ENCODE results near the gene ANTXRL. TPM values are rescaled to one million over a fixed set of nuclear protein-coding genes. Genes with fewer than 3 reads are reported as not detected.
"Not testable (repeated sequence)": the region's sequence is repeated elsewhere in the genome, so short reads cannot be mapped to it uniquely, and the experiment has no call there.

The ANTXRL gene
- total RNA-seq, 2 experiments from 2014 or later, result not detected

DNA sequence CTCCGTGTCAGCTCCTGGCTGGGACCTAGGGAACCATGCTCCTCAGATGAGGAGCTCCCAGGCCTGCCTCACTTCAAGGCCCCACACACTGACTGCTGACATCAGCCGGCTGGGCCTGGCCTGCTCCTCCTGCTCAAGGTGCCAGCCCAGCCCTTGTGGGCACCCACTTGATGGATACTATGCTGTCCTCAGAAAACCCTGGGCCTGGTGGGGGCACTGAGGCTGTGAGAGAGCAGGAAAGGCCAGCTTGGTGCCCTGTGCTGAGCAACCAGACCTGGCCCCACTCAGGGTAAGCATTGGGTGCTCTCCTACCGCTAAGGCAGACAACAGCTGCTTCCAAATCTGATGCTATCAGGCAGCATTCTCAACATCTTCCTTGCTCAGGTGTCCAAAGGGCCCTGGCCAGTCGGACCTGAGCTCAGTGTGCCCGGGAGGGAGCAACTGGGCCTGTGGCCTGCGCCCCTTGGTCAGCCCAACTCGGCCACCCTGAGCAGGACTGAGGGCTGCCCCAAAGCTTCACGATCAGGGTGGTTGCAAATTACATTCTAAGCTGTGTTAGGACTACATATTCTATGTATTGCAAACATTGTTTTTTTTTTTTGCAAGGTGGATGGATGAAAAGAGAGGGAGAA lies 21.9 kb upstream of the ANTXRL start:
- Mint-ChIP-seq H3K36me3 (ENCODE audit: low read depth) (peaks cover 11% of the 10 kb centered on the region), H3K27ac (peak overlapping the region; percentile 70), H3K4me3 (no peak overlapping the region), H3K9me3 (no peaks in the 10 kb centered on the region), H3K27me3 (no peaks in the 10 kb centered on the region), H3K4me1 (ENCODE audit: low read depth) (peaks cover 38% of the 10 kb centered on the region)
- intact Hi-C loops (cut with micrococcal nuclease), result no loop called here
- TF ChIP-seq, protein P1, sequence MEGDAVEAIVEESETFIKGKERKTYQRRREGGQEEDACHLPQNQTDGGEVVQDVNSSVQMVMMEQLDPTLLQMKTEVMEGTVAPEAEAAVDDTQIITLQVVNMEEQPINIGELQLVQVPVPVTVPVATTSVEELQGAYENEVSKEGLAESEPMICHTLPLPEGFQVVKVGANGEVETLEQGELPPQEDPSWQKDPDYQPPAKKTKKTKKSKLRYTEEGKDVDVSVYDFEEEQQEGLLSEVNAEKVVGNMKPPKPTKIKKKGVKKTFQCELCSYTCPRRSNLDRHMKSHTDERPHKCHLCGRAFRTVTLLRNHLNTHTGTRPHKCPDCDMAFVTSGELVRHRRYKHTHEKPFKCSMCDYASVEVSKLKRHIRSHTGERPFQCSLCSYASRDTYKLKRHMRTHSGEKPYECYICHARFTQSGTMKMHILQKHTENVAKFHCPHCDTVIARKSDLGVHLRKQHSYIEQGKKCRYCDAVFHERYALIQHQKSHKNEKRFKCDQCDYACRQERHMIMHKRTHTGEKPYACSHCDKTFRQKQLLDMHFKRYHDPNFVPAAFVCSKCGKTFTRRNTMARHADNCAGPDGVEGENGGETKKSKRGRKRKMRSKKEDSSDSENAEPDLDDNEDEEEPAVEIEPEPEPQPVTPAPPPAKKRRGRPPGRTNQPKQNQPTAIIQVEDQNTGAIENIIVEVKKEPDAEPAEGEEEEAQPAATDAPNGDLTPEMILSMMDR (IDR thresholded peaks at IDR 0.05), result no peak
- ATAC-seq (no peak), DNase-seq (no peak)
- CTCF ChIA-PET, result interaction anchor here (1.0 to 1.5 kb wide), 2 partner anchors 8 to 11 kb away, joined by 3 to 6 read pairs; no protein-coding TSS in a partner anchor
- POLR2A ChIA-PET, result interaction anchor here (1.0 kb wide), 1 partner anchor 16 kb away, joined by 3 read pairs; no protein-coding TSS in a partner anchor

DNA sequence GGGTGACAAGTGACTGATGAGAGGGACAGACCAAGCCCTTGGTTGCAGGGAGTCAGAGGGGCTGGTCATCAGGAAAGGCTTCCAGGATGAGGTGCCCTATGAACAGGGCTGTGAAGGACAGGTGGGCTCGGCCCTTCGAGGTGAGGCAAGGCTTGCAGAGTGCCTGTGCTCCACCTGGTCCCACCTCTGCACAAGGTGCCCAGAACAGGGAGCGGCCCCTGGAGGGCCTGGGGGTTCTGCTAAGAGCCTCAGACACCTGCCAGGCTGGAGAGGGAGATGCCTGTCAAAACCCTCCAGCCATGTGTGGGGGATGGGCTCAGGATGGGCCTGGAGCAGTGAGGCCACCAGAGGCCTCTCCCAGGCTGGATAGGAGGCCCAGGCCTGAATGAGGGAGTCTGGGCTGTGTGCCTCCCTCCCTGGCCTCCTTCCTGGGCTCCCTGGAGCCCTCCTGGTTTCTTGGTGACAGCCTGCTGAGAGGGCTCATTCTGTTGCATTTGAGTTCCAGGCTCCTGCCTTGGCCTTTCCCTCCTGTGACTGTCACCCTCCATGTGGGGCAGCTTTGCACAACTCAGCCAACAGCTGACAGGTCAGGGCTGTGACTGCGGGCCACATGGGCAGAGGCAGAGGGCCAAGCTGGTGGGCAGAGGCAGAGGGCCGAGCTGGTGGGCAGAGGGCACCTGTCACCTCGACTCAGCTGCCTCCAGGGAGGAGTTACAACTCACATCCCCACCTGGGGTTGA lies 21.1 kb upstream of the ANTXRL start:
- intact Hi-C loops (cut with micrococcal nuclease), result not testable (repeated sequence)

DNA sequence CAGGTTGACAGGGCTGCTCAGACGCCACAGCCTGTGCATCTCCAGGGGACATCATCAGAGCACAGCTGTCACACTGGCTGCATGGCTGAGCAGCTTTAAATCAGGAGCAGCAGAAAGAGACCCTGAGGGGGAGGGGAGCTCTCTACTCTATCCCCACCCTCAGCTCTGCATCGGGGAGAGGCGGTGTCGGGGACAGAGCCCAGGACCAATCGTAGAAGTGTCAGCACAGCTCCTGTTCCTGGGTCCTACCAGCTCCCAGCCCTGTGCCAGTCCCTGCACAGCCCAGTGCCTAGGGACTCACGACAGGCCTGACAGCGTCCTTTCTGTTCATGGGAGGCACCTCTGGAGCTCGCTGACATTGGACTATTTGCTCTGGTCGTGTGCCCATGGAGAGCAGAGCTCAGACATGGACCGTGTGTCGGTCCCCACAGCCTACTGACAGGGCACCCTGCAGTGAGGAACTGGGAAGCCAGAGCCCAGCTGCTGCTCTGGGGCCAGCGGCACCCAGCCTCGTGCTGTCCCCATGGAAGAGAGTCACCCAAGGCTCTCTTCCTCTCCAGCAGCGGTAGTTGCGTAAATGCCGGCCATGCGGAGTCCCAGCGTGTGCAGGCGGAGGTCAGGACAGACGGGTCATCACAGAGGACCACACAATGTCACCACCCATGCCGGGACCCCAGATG lies 20.4 kb upstream of the ANTXRL start:
- Mint-ChIP-seq H3K9me3 (no peaks in the 10 kb centered on the region), H3K4me1 (ENCODE audit: low read depth) (peaks cover 40% of the 10 kb centered on the region), H3K36me3 (ENCODE audit: low read depth) (peaks cover 5% of the 10 kb centered on the region), H3K4me3 (no peak overlapping the region), H3K27me3 (no peaks in the 10 kb centered on the region), H3K27ac (peak overlapping the region; percentile 66)
- DNase-seq (peak; percentile 13), ATAC-seq (no peak)
- TF ChIP-seq, protein P1 (IDR thresholded peaks at IDR 0.05), result no peak
- POLR2A ChIA-PET, result interaction anchor here (1.0 kb wide), 1 partner anchor 16 kb away, joined by 3 read pairs; no protein-coding TSS in a partner anchor
- intact Hi-C loops (cut with micrococcal nuclease), result no loop called here
- CTCF ChIA-PET, result interaction anchor here (0.6 to 1.8 kb wide), 3 partner anchors 8 to 37 kb away, joined by 3 to 7 read pairs (median 3); no protein-coding TSS in a partner anchor

More for the DNA sequence above, 21.1 kb upstream of the ANTXRL start:
- H3K9me3 Mint-ChIP-seq; ATAC-seq; DNase-seq; POLR2A ChIA-PET; H3K4me3 Mint-ChIP-seq; H3K36me3 Mint-ChIP-seq (ENCODE audit: low read depth); H3K27me3 Mint-ChIP-seq: not testable (repeated sequence)
- CTCF ChIA-PET, result interaction anchor here (0.6 to 1.8 kb wide), 3 partner anchors 8 to 9 kb away, joined by 3 to 7 read pairs (median 6); no protein-coding TSS in a partner anchor
- Mint-ChIP-seq H3K27ac (peak overlapping the region; percentile 70), H3K4me1 (ENCODE audit: low read depth) (peaks cover 41% of the 10 kb centered on the region)

DNA sequence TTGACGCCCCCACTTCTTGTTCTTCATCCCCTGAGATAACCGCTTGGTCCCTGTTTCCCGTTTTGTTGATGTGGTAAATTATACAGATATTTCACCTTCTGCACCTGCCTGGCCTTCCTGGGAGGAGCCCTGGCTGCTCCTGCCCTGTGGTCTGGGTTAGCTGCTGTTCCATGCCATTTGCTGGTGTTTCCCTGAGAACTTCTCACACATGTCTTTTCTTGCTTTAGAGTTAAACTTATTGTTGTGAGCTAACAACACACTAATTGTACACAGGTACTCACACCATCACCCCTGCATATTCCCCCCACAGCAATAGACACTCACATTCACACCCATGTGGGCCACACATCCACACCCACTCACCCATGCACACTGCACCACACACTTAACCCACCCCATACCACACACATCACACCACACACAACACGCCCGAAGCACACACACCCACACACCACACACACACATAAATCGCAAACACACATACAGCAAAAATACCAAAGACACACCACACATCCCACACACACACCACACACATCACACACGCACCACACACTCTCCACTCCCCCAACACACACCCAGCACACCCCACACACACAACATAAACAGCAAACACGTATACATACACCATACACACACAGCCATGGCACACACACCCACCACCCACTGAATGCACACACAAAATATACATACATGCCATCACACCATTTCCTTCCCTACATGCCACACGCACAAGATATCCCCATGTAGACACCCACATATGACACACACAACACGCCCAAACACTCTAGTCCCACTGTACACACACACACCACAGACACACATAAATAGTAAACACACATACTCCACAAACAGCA lies 19.4 kb upstream of the ANTXRL start:
- intact Hi-C loops (cut with micrococcal nuclease), result no loop called here

More for the DNA sequence above, 19.4 kb upstream of the ANTXRL start:
- no peaks in the 10 kb centered on the region for H3K27me3 Mint-ChIP-seq
- ATAC-seq (no peak), DNase-seq (peak; percentile 17)
- TF ChIP-seq, protein P1 (IDR thresholded peaks at IDR 0.05), result no peak
- no peaks in the 10 kb centered on the region for H3K9me3 Mint-ChIP-seq
- no peaks in the 10 kb centered on the region for H3K36me3 Mint-ChIP-seq (ENCODE audit: low read depth)
- H3K27ac Mint-ChIP-seq, result no peak overlapping the region
- H3K4me1 Mint-ChIP-seq (ENCODE audit: low read depth), result peaks cover 40% of the 10 kb centered on the region
- CTCF ChIA-PET, result interaction anchor here (1.1 to 1.8 kb wide), 2 partner anchors 10 to 38 kb away, joined by 3 to 7 read pairs; no protein-coding TSS in a partner anchor
- H3K4me3 Mint-ChIP-seq, result no peak overlapping the region
- POLR2A ChIA-PET, result interaction anchor here (1.0 kb wide), 1 partner anchor 17 kb away, joined by 3 read pairs; no protein-coding TSS in a partner anchor

All from activated CD8-positive, alpha-beta T cell treated with anti-CD3 and anti-CD28 coated beads for 36 hours (primary cell).